GM18520 (cell line): Measurements from ENCODE around the gene ERFE.

Experiments
- ATAC-seq: cut with Tn5 transposase; IDR thresholded peaks from one replicate; pipeline ENCODE4 v1.9.1; 2021; ENCODE audit not compliant: unreplicated experiment

Gene ERFE

GRCh38 chr2:238125127-238125885 is 33.5 kb upstream of the ERFE start:
- ATAC-seq, result no peak

DNA sequence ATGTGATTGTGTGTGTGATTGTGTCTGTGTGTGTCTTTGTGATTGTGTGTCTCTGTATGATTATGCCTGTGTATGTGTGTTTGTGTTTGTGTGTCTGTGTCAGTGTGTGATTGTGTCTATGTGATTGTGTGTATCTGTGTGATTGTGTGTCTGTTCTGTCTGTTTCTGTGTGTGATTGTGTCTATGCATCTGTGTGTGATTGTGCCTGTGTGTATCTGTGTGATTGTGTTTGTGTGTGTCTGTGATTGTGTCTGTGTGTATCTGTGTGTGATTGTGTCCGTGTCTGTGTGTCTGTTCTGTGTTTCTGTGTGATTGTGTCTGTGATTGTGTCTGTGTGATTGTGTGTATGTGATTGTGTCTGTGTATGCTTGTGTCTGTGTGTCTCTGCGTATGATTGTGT is 32.4 kb upstream of the ERFE start:
- ATAC-seq, result no peak

- ATAC-seq, result no peak
These were observed 32.0 kb upstream of the ERFE start for GRCh38 chr2:238126775-238127164.

GRCh38 chr2:238127165-238128060 is 31.4 kb upstream of the ERFE start:
- no peak for ATAC-seq

DNA sequence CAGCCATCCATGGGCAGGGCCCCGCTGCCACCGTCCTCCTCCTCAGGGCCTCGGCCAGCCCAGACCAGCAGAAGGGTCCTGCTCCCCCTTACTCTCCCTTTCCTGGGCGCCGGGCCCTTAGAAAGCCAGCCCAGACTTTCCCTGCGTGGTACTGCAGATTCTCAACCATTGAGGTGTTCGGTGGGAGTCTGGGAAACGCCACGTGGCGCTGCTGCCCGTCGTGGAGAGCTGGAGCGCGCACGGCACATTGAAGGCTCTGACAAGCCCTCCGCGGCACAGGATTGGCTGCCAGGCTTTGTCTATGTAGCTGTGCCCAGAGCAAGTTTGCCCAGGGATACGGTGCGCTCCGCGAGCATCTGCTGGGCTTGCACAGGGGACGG is 30.7 kb upstream of the ERFE start:
- no peak for ATAC-seq

DNA sequence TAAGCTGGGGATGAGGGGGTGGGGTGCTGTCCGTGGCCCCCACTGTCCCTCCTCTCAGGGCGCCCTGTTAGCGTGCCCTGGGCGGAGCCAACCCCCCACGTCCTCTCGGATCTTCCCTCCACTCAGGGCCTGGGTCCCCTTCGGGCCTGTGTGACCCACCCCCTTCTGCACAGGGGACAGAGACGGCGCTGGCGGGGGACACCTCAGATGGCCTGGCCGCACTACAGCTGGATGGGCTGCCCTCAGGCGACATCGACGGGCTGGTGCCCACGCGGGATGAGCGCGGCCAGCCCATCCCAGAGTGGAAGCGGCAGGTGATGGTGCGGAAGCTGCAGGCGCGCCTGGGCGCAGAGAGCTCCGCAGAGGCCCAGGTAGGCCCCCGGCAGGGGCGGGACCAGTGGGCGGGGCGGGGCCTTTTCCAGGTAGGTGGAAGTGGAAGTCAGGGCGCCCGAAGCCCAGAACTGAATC is 30.2 kb upstream of the ERFE start:
- ATAC-seq, result no peak

DNA sequence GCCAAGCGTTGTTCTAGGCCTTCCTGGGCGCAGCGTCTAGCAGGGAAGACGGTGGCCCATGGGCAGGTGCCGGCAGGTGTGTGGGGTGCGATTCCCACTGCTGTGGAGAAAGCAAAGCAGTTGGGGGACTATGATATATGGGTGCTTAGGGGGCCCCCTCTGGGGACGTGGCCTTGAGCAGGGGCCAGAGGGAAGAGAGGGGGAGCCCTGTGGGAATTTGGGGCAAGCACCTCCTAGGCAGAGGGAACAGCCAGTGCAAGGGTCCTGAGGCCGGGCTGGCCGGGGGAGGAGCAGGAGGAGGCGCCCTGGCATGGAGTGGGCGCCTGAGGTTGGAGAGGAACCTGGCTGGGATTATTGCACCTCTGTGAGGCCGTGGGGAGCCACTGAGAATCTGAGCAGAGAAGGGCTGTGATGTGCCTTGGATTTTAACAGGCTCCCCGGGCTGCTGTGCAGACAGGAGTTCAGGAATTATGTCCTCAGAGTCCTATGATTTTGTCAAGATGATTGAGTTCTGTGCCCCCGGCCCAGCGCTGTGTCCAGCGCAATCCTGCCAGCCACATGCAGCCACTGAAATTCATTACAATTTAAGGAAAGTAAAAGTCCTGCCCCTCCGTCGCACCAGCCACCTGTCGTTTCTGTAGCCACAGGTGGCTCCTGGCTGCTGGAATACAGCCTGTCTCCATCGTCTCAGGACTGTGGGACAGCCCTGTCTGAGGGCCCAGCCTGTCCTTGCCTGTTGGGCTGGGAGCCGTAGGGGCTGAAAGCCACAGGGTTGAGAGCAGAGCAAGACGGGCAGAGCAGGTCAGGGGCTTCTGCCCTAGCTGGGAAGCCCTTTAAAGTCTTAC is 29.4 kb upstream of the ERFE start:
- ATAC-seq, result no peak

DNA sequence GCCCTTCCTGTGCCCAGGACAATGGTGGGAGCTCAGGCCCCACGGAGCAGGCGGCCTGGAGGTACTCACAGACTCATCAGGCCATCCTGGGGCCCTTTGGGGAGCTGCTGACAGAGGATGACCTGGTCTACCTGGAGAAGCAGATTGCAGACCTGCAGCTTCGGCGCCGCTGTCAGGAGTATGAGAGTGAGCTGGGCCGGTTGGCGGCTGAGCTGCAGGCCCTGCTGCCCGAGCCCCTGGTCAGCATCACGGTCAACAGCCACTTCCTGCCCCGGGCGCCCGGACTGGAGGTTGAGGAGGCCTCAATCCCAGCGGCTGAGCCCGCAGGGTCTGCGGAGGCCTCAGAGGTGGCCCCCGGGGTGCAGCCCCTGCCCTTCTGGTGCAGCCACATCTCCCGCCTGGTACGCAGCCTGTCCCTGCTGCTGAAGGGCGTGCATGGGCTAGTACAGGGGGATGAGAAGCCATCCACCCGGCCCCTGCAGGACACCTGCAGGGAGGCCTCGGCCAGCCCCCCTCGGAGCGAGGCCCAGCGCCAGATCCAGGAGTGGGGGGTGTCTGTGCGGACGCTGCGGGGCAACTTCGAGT is 28.6 kb upstream of the ERFE start:
- no peak for ATAC-seq

DNA sequence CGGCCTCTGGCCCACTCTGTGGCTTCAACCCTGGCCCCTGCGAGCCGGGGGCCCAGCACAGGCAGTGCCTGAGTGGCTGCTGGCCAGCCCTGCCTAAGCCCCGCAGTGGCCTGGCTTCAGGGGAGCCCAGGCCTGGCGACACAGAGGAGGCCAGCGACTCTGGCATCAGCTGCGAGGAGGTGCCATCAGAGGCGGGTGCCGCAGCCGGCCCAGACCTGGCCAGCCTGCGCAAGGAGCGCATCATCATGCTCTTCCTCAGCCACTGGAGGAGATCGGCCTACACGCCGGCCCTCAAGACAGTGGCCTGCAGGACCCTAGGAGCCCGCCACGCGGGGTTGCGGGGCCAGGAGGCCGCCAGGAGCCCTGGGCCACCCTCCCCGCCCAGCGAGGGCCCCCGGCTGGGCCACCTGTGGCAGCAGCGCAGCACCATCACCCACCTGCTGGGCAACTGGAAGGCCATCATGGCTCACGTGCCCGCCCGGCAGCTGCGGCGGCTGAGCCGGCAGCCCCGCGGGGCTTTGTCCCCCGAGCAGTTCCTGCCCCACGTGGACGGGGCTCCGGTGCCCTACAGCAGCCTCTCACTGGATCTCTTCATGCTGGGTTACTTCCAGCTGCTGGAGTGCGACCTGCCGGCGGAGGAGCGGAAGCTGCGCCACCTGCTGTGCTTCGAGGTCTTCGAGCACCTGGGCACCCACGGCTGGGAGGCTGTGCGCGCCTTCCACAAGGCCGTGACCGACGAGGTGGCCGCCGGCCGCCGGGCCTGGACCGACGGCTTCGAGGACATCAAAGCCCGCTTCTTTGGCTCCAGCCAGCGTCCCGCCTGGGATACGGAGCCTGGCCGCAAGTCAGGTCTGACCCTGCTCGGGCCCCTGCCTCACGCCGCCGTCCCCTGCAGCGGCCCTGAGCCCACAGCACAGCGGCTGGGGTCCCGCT is 27.8 kb upstream of the ERFE start:
- no peak for ATAC-seq

DNA sequence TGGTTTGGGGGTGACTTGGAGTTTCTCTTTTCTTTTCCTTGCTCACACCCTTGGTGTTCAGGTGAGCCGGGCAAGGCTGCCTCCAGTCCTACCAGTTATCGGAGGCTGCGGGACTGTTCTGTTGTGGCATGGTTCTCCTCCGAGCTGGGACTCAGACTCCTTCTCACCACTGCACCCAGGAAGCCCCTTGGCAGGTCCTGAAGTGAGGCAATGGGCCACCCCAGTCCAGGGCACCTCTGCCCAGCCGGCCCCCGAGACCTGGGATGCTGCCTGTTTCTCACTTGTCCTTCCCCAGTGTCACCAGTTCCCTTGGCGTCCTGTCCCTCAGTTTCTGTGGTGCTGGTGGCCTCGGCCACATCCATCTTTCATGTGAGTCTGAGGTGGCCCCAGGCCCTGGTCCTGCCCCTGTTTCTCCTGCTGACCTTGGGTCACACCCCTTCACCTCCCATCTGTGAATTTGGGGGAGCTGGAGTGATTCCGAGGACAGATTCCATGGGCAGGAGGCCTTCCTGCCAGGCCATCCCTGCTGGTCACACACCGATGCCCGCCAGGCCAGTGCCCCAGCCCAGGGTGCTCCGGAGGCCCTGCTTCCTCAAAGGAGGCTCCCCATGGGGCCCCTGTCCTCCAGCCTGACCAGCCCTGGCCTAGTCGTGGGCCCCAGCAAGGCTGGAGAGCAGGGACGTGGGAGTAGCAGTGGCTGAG is 26.9 kb upstream of the ERFE start:
- ATAC-seq, result no peak

DNA sequence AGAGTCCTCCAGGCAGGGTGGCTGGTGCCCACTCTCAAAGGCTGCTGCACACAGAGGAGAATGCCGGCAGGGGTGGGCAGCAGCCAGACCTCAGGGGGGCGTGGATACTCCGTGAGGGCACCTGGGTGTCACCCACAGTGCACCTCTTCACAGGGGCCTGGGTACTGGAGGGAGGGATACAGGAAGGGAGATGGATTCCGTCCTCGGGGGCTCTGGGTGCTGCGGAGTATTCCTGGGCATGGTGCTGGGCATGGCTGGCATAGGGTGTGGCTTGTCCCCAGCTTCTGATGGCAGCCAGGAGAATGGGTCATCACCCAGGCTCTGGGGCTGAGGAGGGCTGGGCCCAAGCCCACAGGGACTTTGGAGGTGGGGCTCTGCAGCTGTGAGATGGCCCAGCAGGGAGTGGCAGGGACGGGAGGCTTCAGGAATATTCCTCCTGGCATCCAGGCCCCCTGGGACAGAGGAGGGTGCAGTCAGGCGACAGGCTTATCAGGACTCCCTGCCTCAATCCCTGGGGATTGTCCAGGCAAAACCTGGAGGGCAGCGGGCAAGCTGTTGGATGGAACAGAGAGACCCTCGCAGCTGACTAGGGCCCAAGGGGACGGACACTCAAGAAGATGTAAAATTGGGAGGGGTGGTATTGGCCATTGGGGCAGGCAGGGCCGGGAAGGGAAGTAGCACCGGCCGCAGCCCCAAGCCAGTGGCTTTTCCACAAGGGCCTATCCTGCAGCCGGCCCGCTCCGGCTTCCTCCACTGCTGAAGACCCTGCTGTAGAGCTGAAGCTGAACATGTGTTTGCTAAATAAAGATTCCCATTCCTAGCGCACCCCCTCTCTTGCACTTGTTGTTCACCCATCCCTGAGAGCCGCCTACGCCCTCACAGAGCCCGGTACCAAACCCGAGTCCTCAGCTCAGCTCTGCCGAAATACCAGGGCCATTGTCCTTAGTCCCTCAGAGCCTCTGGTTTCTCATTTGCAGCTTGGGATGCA is 26.0 kb upstream of the ERFE start:
- no peak for ATAC-seq

GRCh38 chr2:238133499-238134392 is 25.0 kb upstream of the ERFE start:
- ATAC-seq, result no peak

DNA sequence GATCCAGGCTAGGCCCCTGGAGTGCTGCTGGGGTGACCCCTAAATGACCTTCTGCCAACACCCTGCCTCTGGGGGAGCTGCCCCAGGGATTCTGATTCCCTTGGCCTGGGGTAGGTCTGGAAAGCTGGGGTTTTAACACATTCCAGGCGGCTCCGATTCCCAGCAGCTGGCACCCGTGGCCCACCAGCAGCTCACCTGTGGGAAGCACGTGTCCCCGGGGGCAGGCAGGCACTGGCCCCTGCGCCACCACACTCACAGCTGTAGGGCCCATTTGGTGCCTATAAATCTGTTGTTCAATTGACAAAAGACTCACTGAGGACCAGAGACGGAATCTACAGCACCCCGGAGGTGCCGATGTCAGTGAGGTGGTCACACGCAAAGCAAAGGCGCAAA is 24.4 kb upstream of the ERFE start:
- ATAC-seq, result no peak

- no peak for ATAC-seq
These were observed 23.1 kb upstream of the ERFE start for GRCh38 chr2:238135601-238136150.

DNA sequence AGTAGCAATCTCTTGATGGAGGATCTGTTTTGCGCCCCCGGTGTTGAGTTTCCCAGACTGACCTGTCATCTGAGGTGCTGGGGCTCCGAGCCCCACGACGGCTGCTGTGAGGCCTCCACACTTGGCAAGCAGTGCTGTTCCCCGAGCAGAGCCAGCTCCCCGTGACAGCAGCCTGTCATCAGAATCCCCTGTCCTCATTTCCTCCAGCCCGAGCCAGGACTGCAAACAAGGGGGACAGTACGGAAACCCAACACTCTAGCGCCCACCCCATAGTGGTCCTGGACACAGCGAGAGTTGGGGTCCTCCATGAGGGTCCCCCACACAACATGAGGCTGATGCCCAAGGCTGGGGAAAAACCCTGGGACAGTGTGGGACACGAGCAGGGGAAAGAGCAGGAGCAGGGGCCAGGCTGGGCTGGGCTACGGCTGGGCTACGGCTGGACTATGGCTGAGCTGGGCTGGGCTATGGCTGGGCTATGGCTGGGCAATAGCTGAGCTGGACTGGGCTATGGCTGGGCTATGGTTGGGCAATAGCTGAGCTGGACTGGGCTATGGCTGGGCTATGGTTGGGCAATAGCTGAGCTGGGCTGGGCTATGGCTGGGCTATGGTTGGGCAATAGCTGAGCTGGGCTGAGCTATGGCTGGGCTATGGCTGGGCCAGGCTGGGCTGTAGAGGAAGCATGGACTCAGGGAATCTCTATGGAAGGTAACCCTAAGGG is 21.8 kb upstream of the ERFE start:
- ATAC-seq, result no peak

GRCh38 chr2:238137885-238138284 is 20.9 kb upstream of the ERFE start:
- no peak for ATAC-seq
